SW 1271 (cell line): ENCODE measurements around the gene ATP2B2.
A peak's percentile ranks its signal among the peaks of the same experiment; 100 is the strongest.

Experiments used
- DNase-seq, 2 experiments: peaks; one replicate each; lab custom pipeline; 2025; lab: John Stamatoyannopoulos, UW

The ATP2B2 gene

DNA sequence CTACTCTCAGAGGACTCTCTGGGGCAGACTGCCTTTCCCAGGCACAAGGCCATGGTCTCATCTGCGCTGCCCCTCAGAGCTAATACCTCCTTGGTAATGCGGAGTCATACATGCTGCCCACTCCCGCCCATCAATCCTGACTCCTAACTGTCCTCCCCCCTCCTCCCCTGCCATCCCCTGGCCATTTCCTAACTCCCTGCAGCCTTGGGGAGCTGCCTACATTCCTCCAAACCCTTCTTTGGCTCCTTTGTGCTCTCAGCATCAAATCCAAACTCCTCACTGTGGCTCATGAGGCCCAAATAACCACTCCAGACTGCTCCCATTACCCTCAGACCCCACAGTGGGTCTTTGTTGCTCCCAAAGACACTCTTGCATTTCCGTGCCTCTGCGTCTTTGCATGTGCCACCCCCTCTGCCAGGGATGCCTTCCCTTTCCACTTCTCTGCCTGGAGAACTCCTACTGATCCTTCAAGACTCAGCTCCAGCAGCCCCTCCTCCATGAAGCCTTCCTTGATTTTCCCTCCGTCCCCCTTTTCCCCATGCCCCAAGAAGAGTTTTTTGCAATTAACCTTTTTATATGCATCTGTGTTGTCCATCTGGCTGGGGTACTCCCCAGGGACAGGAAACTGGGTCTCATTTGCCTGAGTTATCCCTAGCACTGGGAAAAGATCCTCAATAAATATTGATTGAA, 5.5 kb upstream of the ATP2B2 start:
- DNase-seq, result no peak

DNA sequence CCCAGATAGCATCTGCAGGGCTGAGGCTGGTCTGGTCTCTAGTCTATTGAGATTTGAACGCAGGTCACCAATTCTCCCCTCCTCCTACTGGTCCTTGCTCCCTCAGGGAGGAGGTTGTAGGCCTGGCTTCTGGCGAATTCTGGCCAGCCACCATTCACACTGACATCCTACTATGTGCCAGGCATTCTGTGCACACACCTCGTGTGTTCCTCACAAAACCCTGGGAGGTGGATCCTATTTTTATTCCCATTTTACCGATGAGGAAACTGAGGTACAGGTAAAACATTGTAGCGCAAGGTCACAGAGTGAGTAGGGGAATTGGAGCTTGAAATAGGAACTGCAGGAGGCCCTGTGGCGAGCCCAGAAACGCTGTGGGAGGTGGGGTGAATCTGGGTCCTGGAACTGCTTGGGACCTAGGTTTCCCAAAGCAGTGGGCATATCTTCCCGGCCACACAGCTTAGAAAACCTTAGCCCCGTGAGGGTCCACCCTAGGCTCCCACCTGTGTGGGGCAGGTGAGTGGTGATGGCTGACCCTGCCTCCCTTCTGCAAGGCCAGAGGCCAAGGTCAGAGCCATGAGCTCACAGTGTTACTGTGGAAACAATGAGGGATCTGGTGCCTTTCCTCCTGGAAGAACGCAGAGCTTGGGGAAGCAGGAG, 4.8 kb upstream of the ATP2B2 start:
- no peak for DNase-seq

DNA sequence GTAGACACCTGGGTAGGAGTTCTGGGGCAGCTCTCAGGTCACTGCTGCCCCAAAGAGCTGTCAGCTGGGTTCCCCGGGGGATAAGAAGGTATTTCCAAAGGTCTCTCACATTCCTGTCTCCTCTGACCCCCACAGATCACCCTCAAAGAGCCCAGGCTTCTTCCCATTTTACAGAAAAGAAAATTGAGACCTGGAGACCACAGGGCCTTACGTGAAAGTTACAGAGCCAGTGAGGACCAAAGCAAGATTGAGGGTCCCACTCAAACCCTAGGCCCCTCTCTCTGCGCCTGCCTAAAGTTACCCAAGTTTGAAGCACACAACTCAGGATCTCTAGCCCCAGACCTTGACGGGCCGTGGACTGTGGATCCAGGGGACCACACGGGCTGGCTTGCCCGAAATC, 3.9 kb upstream of the ATP2B2 start:
- no peak for DNase-seq

DNA sequence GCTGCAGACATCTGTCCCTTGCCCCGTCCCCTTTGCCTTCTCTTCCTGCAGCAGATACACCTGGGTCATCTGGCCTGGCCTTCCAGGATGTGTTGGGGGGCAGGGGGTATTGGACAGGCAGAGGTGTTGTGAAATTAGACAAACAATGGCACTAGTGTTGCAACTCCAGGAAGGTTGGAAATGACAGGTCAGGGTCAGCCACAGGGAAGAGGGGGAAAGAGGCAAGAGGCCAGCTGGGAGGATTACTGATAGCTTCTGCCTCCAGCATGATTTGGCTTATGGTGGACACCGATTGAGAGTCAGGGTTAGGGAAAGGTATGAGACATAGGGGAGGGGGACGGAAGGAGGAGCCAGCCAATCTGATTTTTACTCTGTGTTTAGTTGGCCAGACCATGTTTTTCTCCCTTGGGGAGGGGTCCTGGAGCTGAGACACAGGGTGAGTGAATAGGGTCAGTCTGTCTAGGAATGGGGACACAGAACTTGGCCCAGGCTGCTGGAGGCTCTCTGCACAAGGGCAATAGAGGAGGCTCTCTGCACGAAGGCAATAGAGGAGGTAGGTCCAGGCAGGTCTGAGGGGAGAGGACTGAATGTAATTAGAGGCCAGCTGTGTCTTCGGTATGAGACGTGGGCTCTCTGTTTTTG, 3.4 kb upstream of the ATP2B2 start:
- no peak for DNase-seq

DNA sequence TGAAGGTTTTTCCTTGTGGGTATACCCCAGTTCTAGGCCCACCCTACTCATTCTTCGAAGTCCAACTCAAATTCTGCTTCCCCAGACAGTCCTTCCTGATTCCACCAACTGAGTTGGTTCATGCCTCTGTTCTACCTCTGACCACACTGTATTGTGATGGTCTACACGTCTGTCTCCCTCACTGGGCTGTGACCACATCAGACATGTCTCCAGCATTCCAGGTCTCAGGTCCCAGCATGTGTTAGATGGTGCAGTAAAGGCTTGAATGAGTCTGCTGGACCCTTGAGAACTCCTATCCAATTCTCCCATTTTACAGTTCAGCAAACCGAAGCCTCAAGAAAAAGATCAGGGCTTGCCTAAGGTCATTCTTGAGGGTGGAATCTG, 2.8 kb upstream of the ATP2B2 start:
- no peak for DNase-seq

DNA sequence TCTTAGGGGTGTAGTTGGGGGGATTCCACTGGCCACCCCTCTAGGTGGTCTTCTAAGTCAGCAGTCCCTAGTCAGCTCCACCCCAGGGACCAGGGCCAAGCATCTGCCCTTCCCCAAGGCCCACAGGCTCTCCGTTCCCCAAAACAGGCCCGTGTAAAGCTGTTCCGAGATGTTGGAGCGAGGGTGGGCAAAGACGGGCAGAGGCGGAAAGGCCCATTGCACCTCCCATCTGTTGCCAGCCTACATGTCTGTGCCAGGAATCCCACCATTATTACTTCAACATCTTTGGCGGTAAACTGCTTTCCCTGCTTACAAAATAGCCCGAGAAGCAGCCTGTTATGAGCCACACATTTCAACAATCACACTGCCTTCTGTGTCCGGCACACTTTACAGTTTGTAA, 1.9 kb upstream of the ATP2B2 start:
- DNase-seq, result no peak

DNA sequence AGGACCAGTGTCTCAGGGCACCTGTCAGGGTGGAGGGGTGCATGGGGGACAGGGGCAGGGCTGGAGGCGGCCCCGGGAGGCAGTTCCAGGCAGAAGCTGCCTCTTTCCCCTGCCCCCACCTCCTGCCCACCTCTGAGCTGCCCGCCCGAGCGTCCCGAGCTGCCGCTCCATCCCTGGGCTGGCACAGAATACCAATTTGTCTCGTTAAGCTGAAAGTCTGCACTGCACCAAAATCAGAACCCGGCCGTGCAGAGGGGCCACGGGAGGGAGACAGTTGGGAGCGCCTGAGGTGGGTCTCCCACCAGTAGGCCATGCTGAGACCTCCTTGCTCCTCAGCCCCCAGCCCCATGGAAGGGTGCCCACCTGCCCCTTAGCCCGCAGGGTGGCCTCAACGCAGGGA, 1.3 kb upstream of the ATP2B2 start:
- no peak for DNase-seq

DNA sequence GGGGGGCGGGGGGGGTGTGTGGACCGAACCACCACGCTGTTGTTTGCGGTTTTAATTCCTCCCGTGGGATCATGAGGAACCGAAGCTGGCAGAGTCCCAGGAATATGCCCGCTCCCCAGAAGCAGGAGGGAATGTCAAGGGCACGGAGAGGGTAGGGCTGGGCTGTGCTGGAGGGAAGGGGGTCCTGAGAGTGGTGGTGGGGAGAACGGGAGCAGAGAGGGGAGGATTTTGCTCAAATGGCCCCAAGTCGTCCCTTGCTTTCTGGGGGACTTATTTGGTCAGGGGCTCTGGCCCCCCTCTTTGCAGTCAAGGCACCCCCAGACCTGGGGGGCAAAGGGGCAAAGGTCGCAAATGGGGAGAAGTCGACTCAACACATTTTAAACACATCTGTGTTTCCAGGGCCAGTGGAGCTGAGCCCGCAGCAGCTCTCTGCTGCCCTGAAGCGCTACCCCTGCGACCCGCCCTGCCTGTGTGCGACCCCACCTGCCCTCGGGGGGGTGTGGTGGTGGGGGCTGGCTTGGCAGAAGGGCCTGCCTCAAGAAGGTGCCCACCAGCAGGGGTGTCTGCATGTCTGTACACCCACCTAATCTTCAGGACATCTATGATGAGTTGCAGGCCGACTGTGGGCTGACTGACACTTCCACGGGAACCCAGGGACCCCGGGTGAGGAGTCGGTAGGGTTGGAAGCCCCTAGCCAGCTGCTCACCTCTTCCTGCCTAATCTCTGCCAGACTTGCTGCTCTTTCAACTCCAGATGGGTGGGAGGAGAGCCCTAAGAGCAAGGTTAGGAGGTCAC, 602 bp upstream of the ATP2B2 start:
- no peak for DNase-seq

DNA sequence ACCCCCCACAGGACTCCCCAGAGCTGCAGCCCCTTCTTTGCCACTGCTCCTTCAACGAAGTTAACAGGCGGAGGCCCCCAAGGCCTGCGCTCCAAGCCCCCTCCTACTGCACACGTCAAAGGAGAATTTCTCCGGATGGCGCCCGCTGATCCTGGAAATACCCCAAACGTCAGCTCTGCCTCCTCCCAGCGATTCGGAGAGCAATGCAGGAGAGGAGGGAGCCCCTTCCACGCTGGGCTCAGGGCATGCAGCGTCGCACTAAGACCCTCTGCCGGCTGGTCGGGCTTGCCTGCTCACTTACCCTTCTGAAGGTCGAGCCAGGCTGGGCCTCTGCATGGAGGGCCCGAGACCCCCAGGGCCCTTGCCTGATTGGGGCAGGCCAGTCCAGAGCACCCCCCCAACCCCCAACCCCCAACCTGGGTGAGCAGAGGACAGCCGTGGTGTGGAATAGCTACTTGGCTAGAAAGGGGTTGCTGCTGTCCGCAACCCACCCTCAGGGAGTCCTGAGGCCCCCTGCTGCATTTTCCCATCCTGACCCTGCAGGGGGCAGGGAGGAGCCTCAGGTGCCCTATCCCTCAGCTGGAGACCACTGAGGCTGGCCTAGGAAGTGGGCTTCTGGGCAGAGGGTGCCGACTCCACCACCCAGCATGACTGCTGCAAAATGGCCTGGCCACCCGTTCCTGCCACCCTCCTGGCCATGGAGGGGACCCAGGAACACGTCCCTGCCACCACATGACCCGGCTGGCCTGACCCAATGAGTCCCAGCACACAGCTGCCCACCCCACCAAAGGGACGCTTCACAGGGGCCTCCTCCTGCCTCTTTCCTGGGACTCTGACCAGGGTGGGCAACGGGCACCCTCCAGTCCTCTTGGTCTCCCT, 976 bp downstream of the ATP2B2 start:
- DNase-seq, result no peak

DNA sequence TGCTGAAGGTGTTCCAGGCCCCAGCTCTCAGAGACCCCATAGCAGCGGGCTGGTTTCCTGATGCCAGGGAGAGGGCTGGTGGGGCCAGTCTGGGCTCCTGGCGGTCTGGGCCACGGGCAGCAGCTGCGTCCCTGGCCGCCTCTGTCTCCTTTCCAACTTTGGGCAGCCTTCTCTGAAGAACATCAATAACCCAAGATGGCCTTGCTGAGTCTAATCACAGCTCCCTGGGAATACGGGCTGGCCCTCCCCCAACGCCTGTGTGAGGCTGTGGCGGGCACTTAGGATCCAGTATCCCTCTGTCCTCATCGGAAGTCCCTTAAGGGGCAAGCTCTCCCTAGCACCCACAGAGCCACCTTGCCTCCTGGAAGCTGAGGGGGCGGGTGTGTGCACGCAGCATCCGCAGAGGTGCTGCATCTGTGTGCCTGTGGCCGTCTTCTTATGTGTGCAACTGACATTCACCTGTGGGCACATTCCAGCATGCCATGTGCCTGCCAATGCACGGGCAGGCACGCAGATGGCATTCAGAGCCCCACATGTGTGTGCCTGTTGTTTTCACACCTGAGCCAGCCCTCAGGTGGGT, 2.1 kb downstream of the ATP2B2 start:
- no peak for DNase-seq

DNA sequence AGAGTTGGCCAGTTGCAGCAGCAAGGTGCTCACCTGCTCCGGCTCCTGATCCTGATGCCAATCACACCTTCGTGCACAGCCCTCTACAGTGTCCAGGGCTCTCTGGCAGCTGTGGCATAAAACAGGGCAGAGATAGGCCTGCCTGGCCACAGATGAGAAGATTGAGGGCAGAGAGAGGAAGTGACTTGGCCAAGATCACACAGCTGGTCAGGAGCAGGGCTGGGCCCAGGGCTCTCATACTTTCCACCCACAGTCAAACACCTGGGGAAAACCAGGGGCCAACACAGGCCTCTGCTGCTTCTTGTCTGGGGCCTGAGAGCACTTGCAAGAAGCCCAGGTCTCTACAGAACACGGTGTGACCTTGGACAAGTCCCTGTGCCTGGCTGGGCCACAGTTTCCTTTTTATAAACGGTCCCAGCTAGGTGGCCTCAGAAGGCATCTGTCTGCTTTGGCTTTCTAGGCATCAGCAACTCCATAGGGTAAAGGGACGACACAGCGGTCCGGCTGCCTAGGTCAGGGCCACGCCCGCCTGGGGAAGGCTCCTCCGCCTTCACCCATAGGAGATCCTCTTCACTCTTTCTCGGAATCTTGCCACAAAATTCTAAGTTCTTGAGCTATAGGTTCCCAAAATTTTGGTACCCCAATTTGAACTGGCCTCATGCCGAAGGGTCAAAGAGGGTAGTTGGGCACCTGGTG, 3.1 kb downstream of the ATP2B2 start:
- no peak for DNase-seq

DNA sequence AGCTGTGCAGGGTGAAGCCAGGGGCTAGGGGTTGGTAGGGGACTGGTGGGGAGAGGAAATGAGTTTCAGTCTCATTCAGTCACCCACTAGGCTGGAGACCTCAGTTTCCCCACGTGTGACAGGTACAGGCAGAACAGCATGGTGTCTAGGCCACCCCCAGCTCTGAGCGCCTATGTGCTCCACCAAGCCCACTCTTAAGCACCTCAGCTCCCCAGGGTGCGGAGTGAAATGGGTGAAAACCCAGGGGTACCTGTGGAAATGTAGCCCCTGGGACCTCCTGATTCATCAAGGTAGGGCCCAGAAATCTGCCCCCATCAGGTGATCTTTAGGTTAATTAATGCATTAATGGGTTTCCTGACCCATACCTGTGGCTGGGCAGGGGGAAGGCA, 3.7 kb downstream of the ATP2B2 start:
- no peak for DNase-seq

DNA sequence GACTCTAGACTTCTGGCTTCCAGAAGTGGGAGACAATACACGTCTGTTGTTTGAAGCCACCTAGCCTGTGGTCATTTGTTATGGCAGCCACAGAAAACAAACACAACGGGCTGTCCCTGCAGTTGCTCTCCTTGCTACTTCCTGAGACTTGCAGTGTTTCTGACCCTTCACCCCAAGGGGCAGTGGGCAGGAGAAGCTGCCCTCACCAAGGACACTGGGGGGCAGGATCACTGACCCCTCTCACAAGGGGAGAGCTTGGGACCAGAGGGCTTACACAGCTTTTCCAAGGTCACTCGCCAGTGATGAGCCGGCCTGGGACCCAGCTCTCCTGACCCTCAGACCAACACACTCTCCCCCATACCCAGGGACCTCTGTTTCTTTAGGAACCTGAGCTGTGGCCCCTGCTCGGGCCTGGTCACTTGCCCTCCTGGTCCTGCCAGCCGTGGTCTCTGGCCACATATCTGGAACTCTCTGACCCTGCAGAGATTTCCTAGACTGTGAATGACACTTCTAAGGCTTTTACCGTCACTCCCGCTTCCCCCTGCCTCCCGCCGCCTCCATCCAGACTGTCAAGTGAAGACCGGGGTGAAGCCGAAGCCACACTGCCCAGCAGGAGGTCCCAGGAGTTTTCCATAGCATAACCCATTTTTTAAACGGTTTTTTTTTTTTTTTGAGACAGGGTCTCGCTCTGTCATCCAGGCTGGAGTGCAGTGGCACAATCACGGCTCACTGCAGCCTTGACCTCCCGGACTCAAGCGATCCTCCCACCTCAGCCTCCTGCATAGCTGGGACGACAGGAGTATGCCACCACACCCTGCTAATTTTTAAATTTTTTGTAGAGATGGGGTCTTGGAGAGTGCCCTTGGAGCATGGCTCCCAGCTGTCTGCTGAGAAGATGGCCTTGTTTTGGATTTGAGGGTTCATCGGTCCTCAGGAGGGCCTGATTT, 4.4 kb downstream of the ATP2B2 start:
- DNase-seq, result no peak

DNA sequence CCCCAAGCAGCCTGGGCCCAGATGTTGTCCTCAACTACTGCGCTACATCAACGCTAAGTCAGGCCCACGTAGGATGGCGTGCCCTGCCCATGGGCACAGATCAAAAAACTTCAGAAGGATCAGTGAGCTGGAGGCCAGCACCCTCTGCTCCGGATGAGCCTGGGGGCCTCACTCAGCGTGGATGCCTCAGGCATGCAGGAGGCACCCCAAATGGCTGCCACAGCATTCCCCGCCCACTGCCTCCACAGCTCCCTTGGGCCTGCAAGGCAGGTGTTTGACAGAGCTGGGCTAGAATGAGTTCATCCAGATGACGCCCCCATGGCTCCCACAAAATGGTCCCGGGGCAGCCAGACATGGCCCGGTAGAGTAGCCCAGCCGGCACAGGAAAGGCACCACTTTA, 7.1 kb downstream of the ATP2B2 start:
- DNase-seq, result no peak

DNA sequence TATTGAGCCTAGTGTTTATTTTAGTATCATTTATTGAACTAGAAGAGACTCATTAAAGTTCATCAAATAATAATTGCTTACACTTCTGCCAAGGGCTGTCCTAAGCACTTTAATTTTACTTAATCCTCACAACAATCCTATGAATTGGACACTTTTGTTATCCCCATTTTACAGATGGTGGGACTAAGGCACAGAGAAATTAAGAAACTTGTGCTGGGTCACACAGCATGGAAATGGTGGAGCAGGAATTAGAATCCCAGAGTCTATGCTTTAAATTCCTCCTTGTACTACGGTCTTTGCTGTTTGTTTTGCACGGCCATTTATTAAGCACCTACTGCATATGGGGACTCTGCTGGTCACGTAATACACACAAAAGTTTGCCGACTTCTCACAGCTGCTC, 7.9 kb downstream of the ATP2B2 start:
- DNase-seq, result no peak

DNA sequence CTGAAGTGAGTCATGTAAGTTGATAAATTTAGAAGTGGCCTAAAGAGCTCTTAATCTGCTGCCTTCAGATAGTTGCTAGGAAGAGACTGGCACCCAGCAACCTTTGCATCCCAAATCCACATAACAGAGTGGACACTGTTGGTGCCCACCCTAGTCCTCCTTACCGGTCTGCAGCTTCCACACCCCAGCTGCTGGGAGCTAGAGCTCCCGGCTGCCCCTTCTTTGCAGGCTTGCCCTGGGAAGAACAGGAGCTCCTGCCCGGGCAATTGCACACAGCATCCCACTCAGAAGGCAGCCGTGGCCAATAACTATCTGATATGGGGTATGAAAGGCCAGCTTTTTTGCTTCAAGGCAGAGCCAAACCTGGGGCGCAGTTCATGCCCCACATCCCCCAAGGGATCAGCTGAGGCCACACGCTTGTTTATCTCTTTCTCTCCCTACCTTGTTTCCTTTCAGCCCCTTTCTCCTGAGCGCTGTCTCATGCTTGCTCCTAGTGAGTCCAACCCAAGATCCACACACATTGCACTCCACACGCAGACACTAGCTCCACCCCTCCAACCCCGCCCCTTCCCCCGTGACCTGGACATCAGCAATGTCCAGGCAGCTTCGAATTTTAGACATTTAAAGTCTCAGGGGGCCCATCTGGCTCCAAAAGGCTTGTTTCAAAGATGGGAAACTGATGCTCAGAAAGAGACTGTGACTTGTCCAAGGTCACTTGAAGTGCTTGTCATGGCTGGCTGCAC, 9.1 kb downstream of the ATP2B2 start:
- no peak for DNase-seq

DNA sequence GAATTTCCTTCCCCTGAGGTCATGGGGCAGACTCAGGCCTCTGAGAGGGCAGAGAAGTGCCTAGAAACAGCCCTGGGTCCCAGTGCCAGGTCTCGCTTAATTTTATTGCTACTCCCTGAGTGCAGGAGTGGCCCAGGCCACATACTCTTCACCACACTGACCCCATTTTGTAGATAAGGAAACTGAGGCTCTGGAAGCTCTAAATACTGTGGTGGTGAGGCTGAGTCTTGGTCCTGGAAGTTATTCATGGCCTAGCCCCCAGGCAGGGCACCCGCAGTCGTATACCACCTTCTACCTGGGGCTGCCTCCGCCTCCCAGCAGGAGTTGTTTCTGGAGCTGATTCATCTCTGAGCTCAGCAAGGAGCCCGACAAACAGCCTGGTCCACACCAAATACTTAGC, 9.8 kb downstream of the ATP2B2 start:
- no peak for DNase-seq

DNA sequence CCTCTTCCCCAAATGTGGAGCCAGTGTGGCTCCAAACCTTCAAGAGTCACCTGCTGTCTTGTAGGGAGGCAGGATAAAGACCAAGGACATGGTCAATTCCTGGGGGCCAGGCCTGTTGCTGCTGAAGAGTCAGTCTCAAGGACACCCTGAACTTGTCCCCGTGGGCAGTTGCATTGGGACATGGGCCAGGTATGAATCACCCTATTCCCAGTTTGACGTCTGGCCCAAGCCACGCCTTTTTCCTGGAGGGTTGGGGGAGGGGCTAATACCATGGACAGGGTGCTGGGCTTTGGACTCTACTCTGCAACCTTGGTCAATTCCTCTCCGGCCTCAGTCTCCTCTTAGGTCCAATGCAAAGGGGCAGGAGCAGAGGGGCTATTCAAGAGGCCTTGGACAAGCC, 10.4 kb downstream of the ATP2B2 start:
- DNase-seq, result peak in 1 of 2 experiments; percentile 50

DNA sequence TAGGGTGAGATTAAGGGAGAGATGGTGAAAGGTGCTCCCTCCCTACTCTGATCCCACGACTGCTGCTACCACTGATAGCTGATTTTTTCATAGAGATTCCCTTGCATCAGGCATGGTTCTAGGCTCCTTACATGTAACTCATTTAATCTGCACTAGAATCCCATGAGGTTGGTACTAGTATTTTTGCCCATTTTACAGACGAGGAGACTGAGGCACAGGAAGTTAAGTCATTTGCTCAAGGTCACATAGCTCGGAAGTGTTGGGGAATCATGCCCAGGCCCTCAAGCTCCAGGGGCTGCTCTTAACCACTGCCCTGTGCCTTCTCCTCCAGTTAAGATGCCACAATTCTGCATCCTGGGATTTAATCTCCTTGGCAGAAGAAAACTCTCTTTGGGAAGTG, 11.2 kb downstream of the ATP2B2 start:
- no peak for DNase-seq
